ENCODE data around the gene OTUD3.

DNA sequence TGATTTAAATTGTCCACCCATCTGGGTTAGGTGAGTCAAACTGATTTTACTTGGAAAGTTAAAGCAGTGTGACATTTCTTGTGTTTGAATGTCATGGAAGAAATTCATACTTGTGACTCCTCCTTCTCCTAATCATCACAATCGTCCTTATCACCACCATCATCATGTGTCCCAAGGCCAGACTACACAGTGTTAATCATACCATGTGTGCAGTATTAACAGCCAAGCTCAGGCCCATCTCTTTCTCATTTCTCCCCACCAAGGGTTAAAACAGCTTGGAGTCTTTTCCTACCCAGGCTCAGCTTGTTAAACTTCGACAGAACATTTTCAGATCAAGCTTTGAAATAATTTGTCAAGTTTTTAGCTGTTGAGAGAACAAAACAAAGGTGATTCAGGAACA lies 63.7 kb downstream of the OTUD3 start:
- TF ChIP-seq CTCF (IDR thresholded peaks at IDR 0.05; ENCODE audit: low read length) (no peak), EZH2 (IDR thresholded peaks at IDR 0.05; ENCODE audit: borderline replicate concordance, low read length) (no peak)
